HepG2 (cell line): ENCODE results near the gene GRIP2. TPM values are rescaled to one million over a fixed set of nuclear protein-coding genes. Genes with fewer than 3 reads are reported as not detected.

Experiments
- ATAC-seq: fragments of 200-7000 bp; cut with Tn5 transposase; 3 replicates; pipeline ENCODE4 v1.9.1; 2020; ENCODE audit warnings: mild to moderate bottlenecking, moderate library complexity
- BruUV-seq: library from RNA; stranded (reverse); fragments of 400-500 nt; replicated peaks from 2 replicates; lab custom pipeline; 2021; lab: Mats Ljungman, UMichigan
- CTCF ChIA-PET: fragments of 300-600 bp; formaldehyde crosslinking; extraction: SDS; loops from one replicate; lab custom pipeline; 2021; ENCODE audit warnings: low total read pairs, inconsistent platforms, low intra/inter-chr PET ratio; lab: Yijun Ruan, JAX
- POLR2A ChIA-PET: fragments of 350-600 bp; sonication (Branson Sonifier 250); formaldehyde crosslinking; loops from one replicate; lab custom pipeline; 2020; ENCODE audit warnings: antibody characterized with exemption, inconsistent platforms; lab: Yijun Ruan, JAX
- DNase-seq: peaks from one replicate; pipeline ENCODE4 v3.0.0-alpha.2; 2015; ENCODE audit warnings: low spot score
- FAIRE-seq: peaks from 3 replicates; lab custom pipeline; 2011; peaks lifted over from hg19 to GRCh38; lab: Jason Lieb, UNC
- H2AFZ ChIP-seq: one replicate; pipeline ENCODE4 v1.6.1; 2011; ENCODE audit warnings: low read length, inconsistent platforms
- H3K27ac ChIP-seq: fragments of 300-600 bp; 3 replicates; pipeline ENCODE4 v1.8.0; 2011; ENCODE audit warnings: mixed run types, mild to moderate bottlenecking, mixed read lengths, low read length, inconsistent platforms; ENCODE audit not compliant: insufficient read depth; ENCODE audit errors: extremely low read length
- H3K27me3 ChIP-seq, 2 experiments: fragments of 200-600 bp in 1 of 2; 2 replicates in 1 of 2; 3 replicates in 1 of 2; pipeline versions ENCODE4 v1.6.0 to v1.8.0; 2011; ENCODE audit warnings: low read length in 2 of 2, mild to moderate bottlenecking in 2 of 2, moderate library complexity in 2 of 2, inconsistent platforms in 1 of 2; ENCODE audit not compliant: insufficient read depth in 2 of 2, control insufficient read depth in 1 of 2
- H3K36me3 ChIP-seq, 2 experiments: fragments of 200-600 bp in 1 of 2; replicated peaks in 1 of 2; 2 replicates in 1 of 2; 3 replicates in 1 of 2; pipeline versions ENCODE4 v1.5.1 to v1.8.0; 2011; ENCODE audit warnings: low read length in 2 of 2, inconsistent platforms in 1 of 2; ENCODE audit not compliant: insufficient read depth in 2 of 2, control insufficient read depth in 1 of 2
- H3K4me1 ChIP-seq: 2 replicates; pipeline ENCODE4 v1.5.1; 2012; ENCODE audit warnings: low read length, inconsistent platforms; ENCODE audit not compliant: insufficient read depth
- H3K4me2 ChIP-seq: 2 replicates; pipeline ENCODE4 v1.6.0; 2011; ENCODE audit warnings: low read depth, low read length, inconsistent platforms
- H3K4me3 ChIP-seq, 3 experiments: fragments of 200-600 bp in 1 of 3; sonication (generic), shearing (Covaris generic) in 1 of 3; replicated peaks in 1 of 3; 2 replicates each; pipeline ENCODE4 v1.5.1; 2011 to 2016; ENCODE audit warnings: low read length in 3 of 3, inconsistent platforms in 2 of 3, low read depth in 2 of 3, mild to moderate bottlenecking in 2 of 3, control low read depth in 1 of 3, mixed read lengths in 1 of 3; ENCODE audit not compliant: insufficient read depth in 1 of 3
- H3K79me2 ChIP-seq: one replicate; pipeline ENCODE4 v1.6.1; 2011; ENCODE audit warnings: low read length, inconsistent platforms; ENCODE audit not compliant: insufficient read depth
- H3K9ac ChIP-seq: 2 replicates; pipeline ENCODE4 v1.6.0; 2011; ENCODE audit warnings: mild to moderate bottlenecking, low read depth, low read length, inconsistent platforms; ENCODE audit not compliant: insufficient read depth
- H3K9me3 ChIP-seq: 2 replicates; pipeline ENCODE4 v1.5.1; 2012; ENCODE audit warnings: mild to moderate bottlenecking, low read length
- H4K20me1 ChIP-seq: 2 replicates; pipeline ENCODE4 v1.6.0; 2011; ENCODE audit warnings: inconsistent platforms, mild to moderate bottlenecking, low read length, moderate library complexity; ENCODE audit not compliant: insufficient read depth
- BORCS8-MEF2B ChIP-seq: sonication (generic); formaldehyde crosslinking; IDR thresholded peaks from 2 replicates; pipeline ENCODE4 v1.8.0; 2022; ENCODE audit warnings: mild to moderate bottlenecking, missing genetic modification reagents
- KAT8 ChIP-seq: IDR thresholded peaks from 2 replicates; pipeline ENCODE4 v1.6.1; 2016; ENCODE audit warnings: missing genetic modification reagents, missing compliant biosample characterization
- MAZ ChIP-seq, 2 experiments: sonication (generic) in 1 of 2; formaldehyde crosslinking in 1 of 2; IDR thresholded peaks; 2 replicates each; pipeline versions ENCODE4 v1.5.0 to v1.6.1; 2012 to 2020; ENCODE audit warnings: low read depth in 2 of 2, mild to moderate bottlenecking in 2 of 2, borderline replicate concordance in 1 of 2, improper control_type of control experiment in 1 of 2, low read length in 1 of 2, missing genetic modification reagents in 1 of 2, moderate library complexity in 1 of 2
- MLX ChIP-seq: IDR thresholded peaks from 2 replicates; pipeline ENCODE4 v1.6.1; 2016
- ZHX2 ChIP-seq, 2 experiments: sonication (generic) in 1 of 2; formaldehyde crosslinking in 1 of 2; IDR thresholded peaks; 2 replicates each; pipeline versions ENCODE4 v1.6.1 to v1.9.0; 2014 to 2022; ENCODE audit warnings: antibody characterized with exemption in 1 of 2, borderline replicate concordance in 1 of 2, inconsistent platforms in 1 of 2, low read depth in 1 of 2, missing genetic modification reagents in 1 of 2
- ZNF101 ChIP-seq: sonication (generic); formaldehyde crosslinking; IDR thresholded peaks from 2 replicates; pipeline ENCODE4 v1.4.0; 2020; ENCODE audit warnings: mild to moderate bottlenecking, low read depth, missing genetic modification reagents, borderline replicate concordance
- ZNF317 ChIP-seq: sonication (generic); formaldehyde crosslinking; IDR thresholded peaks from 2 replicates; pipeline ENCODE4 v1.5.0; 2020; ENCODE audit warnings: mild to moderate bottlenecking, missing genetic modification reagents
- ZSCAN5A ChIP-seq: sonication (generic); formaldehyde crosslinking; IDR thresholded peaks from 2 replicates; pipeline ENCODE4 v1.8.0; 2022; ENCODE audit warnings: mild to moderate bottlenecking, missing genetic modification reagents, borderline replicate concordance
- WGBS: methylation state at CpG from one replicate; pipeline ENCODE4 v1.1.6; 2017; ENCODE audit warnings: low lambda C conversion rate; 5-methylcytosine and 5-hydroxymethylcytosine counted together
- in situ Hi-C: cut with HindIII; loops from 2 replicates; pipeline ENCODE4 v1.10.0; 2017; ENCODE audit warnings: low pct_unique_long_range_greater_than_20kb; ENCODE audit not compliant: extremely low pct_ligation_motif_present
- intact Hi-C: fragments of 100-400 bp; cut with micrococcal nuclease; formaldehyde crosslinking; loops from one replicate; pipeline ENCODE4 v1.10.0; 2022; ENCODE audit not compliant: unreplicated experiment
- polyA plus RNA-seq, 8 experiments: library from polyadenylated mRNA; depleted of rRNA in 3 of 8; stranded (reverse) in 7 of 8; unstranded in 1 of 8; fragments of >200 nt; fragmentation: Illumina TruSeq in 4 of 8; extraction: Trizol in 4 of 8; gene quantifications; 2 replicates each; pipeline versions ENCODE4 v1.2.1 to v1.2.3, GENCODE V29; 2011 to 2016; ENCODE audit warnings: low read depth in 4 of 8, missing spikeins in 1 of 8, mixed read lengths in 1 of 8; ENCODE audit not compliant: insufficient read depth in 1 of 8
- total RNA-seq, 5 experiments: library from RNA; depleted of rRNA; stranded (reverse); fragments of >200 nt; fragmentation: Illumina TruSeq; extraction: Trizol; gene quantifications; 2 replicates each; pipeline ENCODE4 v1.2.3, GENCODE V29; 2016; ENCODE audit warnings: low read depth in 1 of 5
- TF ChIP-seq, protein P1 (sequence below): sonication (generic); formaldehyde crosslinking; IDR thresholded peaks from 2 replicates; pipeline ENCODE4 v1.4.0; 2020; ENCODE audit warnings: mild to moderate bottlenecking, missing genetic modification reagents
- TF ChIP-seq, protein P2 (sequence below): sonication (generic); formaldehyde crosslinking; IDR thresholded peaks from 2 replicates; pipeline ENCODE4 v1.9.0; 2021; ENCODE audit warnings: missing genetic modification reagents, mild to moderate bottlenecking, borderline replicate concordance

Gene GRIP2
- total and polyA plus RNA-seq, 2 of the 13 experiments (the other 11 are each of a cell fraction or from before 2014, with no cell fraction given): 0.11 to 0.24 TPM

GRCh38 chr3:14524920-14525660 lies 15.1 kb downstream of the GRIP2 start:
- H3K27ac ChIP-seq: no peak overlapping the region
- POLR2A ChIA-PET: no interaction called here
- CTCF ChIA-PET: no interaction called here
- in situ Hi-C loops: no loop called here
- H4K20me1 ChIP-seq: no peaks in the 10 kb centered on the region
- peaks cover 1 to 21% of the 10 kb centered on the region in 2 experiments; a peak in 3 of 5 replicates for H3K27me3 ChIP-seq
- H3K4me1 ChIP-seq: no peaks in the 10 kb centered on the region
- H3K36me3 ChIP-seq: no peaks in the 10 kb centered on the region
- ATAC-seq: no peak
- H3K79me2 ChIP-seq: no peaks in the 10 kb centered on the region
- FAIRE-seq: no peak
- no peak overlapping the region for H3K4me3 ChIP-seq
- no peak overlapping the region for H3K9ac ChIP-seq
- intact Hi-C loops: no loop called here
- no peak overlapping the region for H2AFZ ChIP-seq
- no peak overlapping the region for H3K4me2 ChIP-seq
- WGBS: 42% methylated on average over 2 of the region's 9 CpGs
- H3K9me3 ChIP-seq: no peaks in the 10 kb centered on the region
- no TSS peak for BruUV-seq
- no peak for DNase-seq
- TF ChIP-seq ZHX2 (IDR thresholded peaks at IDR 0.05; ENCODE audit: low read depth): no peak
- no peak for TF ChIP-seq ZHX2 (CRISPR knock-in tag; IDR thresholded peaks at IDR 0.05; ENCODE audit: borderline replicate concordance)
- TF ChIP-seq BORCS8-MEF2B (CRISPR knock-in tag): no peak
- TF ChIP-seq, protein P1, sequence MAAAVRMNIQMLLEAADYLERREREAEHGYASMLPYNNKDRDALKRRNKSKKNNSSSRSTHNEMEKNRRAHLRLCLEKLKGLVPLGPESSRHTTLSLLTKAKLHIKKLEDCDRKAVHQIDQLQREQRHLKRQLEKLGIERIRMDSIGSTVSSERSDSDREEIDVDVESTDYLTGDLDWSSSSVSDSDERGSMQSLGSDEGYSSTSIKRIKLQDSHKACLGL (CRISPR knock-in tag): no peak
- no peak for TF ChIP-seq MLX (CRISPR knock-in tag)
- TF ChIP-seq ZNF317 (CRISPR knock-in tag): no peak
- no peak for TF ChIP-seq ZSCAN5A (CRISPR knock-in tag)
- TF ChIP-seq ZNF101 (CRISPR knock-in tag): no peak
- TF ChIP-seq, protein P2, sequence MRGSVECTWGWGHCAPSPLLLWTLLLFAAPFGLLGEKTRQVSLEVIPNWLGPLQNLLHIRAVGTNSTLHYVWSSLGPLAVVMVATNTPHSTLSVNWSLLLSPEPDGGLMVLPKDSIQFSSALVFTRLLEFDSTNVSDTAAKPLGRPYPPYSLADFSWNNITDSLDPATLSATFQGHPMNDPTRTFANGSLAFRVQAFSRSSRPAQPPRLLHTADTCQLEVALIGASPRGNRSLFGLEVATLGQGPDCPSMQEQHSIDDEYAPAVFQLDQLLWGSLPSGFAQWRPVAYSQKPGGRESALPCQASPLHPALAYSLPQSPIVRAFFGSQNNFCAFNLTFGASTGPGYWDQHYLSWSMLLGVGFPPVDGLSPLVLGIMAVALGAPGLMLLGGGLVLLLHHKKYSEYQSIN (CRISPR knock-in tag): no peak
- TF ChIP-seq MAZ (IDR thresholded peaks at IDR 0.05; ENCODE audit: borderline replicate concordance, low read depth, low read length): no peak
- TF ChIP-seq MAZ (CRISPR knock-in tag; IDR thresholded peaks at IDR 0.05; ENCODE audit: low read depth): no peak
- TF ChIP-seq KAT8 (CRISPR knock-in tag): no peak
